ENCODE results near the gene USP35. TPM values are rescaled to one million over a fixed set of nuclear protein-coding genes. Genes with fewer than 3 reads are reported as not detected.

USP35 gene
- total RNA-seq, 1 experiment from 2014 or later, result 8.5 TPM

GRCh38 chr11:78261367-78261766 is 72.6 kb downstream of the USP35 start:
- ChIA-PET CTCF (no interaction called here), POLR2A (ENCODE audit: unreplicated experiment) (no interaction called here)
- no peaks in the 10 kb centered on the region for H4K20me1 ChIP-seq (ENCODE audit: low read length)
- no peaks in the 10 kb centered on the region for H3K9me2 ChIP-seq (replicated peaks; ENCODE audit: low read length)
- H3K9me3 ChIP-seq (ENCODE audit: low read length), result no peaks in the 10 kb centered on the region
- H2AFZ ChIP-seq (ENCODE audit: low read length), result no peak overlapping the region
- no peak for ATAC-seq
- H3K4me1 ChIP-seq (ENCODE audit: insufficient read depth, low read length), result peaks cover 12% of the 10 kb centered on the region
- no peak overlapping the region for H3K4me3 ChIP-seq (ENCODE audit: low read length)
- intact Hi-C loops (cut with micrococcal nuclease), result no loop called here
- DNase-seq, result no peak
- no peak overlapping the region for H3K4me2 ChIP-seq (ENCODE audit: low read length)
- BruUV-seq (replicated peaks), result no TSS peak
- no peaks in the 10 kb centered on the region for H3F3A ChIP-seq (ENCODE audit: low read length, unreplicated experiment)
- no peak overlapping the region for H3K27ac ChIP-seq (ENCODE audit: low read length)
- H3K79me2 ChIP-seq (ENCODE audit: low read length), result no peaks in the 10 kb centered on the region
- TF ChIP-seq EZH2phosphoT487 (IDR thresholded peaks at IDR 0.05; ENCODE audit: borderline replicate concordance, low read length) (no peak), EZH2 (IDR thresholded peaks at IDR 0.05; ENCODE audit: low read length, unreplicated experiment) (no peak), CTCF (conservative IDR thresholded peaks at IDR 0.05; ENCODE audit: low read depth, low read length) (no peak)
- H3K27me3 ChIP-seq (ENCODE audit: low read length), result no peaks in the 10 kb centered on the region
- H3K9ac ChIP-seq (ENCODE audit: low read length), result no peak overlapping the region
- H3K36me3 ChIP-seq (ENCODE audit: low read depth, low read length), result no peaks in the 10 kb centered on the region

- Histone ChIP-seq H3K79me2 (ENCODE audit: low read length) (no peaks in the 10 kb centered on the region), H3K27ac (ENCODE audit: low read length) (no peak overlapping the region), H3K9me2 (replicated peaks; ENCODE audit: low read length) (no peaks in the 10 kb centered on the region), H3K36me3 (ENCODE audit: low read depth, low read length) (no peaks in the 10 kb centered on the region), H3F3A (ENCODE audit: low read length, unreplicated experiment) (no peaks in the 10 kb centered on the region), H3K4me3 (ENCODE audit: low read length) (no peak overlapping the region), H3K4me2 (ENCODE audit: low read length) (no peak overlapping the region), H4K20me1 (ENCODE audit: low read length) (no peaks in the 10 kb centered on the region), H2AFZ (ENCODE audit: low read length) (no peak overlapping the region), H3K4me1 (ENCODE audit: insufficient read depth, low read length) (peaks cover 12% of the 10 kb centered on the region), H3K9ac (ENCODE audit: low read length) (no peak overlapping the region), H3K9me3 (ENCODE audit: low read length) (no peaks in the 10 kb centered on the region), H3K27me3 (ENCODE audit: low read length) (no peaks in the 10 kb centered on the region)
- TF ChIP-seq EZH2phosphoT487 (IDR thresholded peaks at IDR 0.05; ENCODE audit: borderline replicate concordance, low read length), result no peak
- TF ChIP-seq EZH2 (IDR thresholded peaks at IDR 0.05; ENCODE audit: low read length, unreplicated experiment), result no peak
- no peak for TF ChIP-seq CTCF (conservative IDR thresholded peaks at IDR 0.05; ENCODE audit: low read depth, low read length)
- DNase-seq (no peak), ATAC-seq (no peak)
- ChIA-PET CTCF (no interaction called here), POLR2A (ENCODE audit: unreplicated experiment) (no interaction called here)
- no TSS peak for BruUV-seq (replicated peaks)
- intact Hi-C loops (cut with micrococcal nuclease), result no loop called here
Observed at GRCh38 chr11:78261828-78262227, 73.1 kb downstream of the USP35 start.

- DNase-seq (no peak), ATAC-seq (no peak)
- no peaks in the 10 kb centered on the region for H3K9me3 ChIP-seq (ENCODE audit: low read length)
- H2AFZ ChIP-seq (ENCODE audit: low read length), result no peak overlapping the region
- no TSS peak for BruUV-seq (replicated peaks)
- no peaks in the 10 kb centered on the region for H3K27me3 ChIP-seq (ENCODE audit: low read length)
- no peaks in the 10 kb centered on the region for H3K9me2 ChIP-seq (replicated peaks; ENCODE audit: low read length)
- POLR2A ChIA-PET (ENCODE audit: unreplicated experiment), result no interaction called here
- intact Hi-C loops (cut with micrococcal nuclease), result no loop called here
- no peak overlapping the region for H3K4me2 ChIP-seq (ENCODE audit: low read length)
- no peak overlapping the region for H3K4me3 ChIP-seq (ENCODE audit: low read length)
- no peaks in the 10 kb centered on the region for H3K79me2 ChIP-seq (ENCODE audit: low read length)
- peaks cover 12% of the 10 kb centered on the region for H3K4me1 ChIP-seq (ENCODE audit: insufficient read depth, low read length)
- no peaks in the 10 kb centered on the region for H3K36me3 ChIP-seq (ENCODE audit: low read depth, low read length)
- CTCF ChIA-PET, result no interaction called here
- no peak overlapping the region for H3K9ac ChIP-seq (ENCODE audit: low read length)
- H3K27ac ChIP-seq (ENCODE audit: low read length), result no peak overlapping the region
- H3F3A ChIP-seq (ENCODE audit: low read length, unreplicated experiment), result no peaks in the 10 kb centered on the region
- H4K20me1 ChIP-seq (ENCODE audit: low read length), result no peaks in the 10 kb centered on the region
- TF ChIP-seq EZH2 (IDR thresholded peaks at IDR 0.05; ENCODE audit: low read length, unreplicated experiment) (no peak), EZH2phosphoT487 (IDR thresholded peaks at IDR 0.05; ENCODE audit: borderline replicate concordance, low read length) (no peak), CTCF (conservative IDR thresholded peaks at IDR 0.05; ENCODE audit: low read depth, low read length) (no peak)
Observed at GRCh38 chr11:78262238-78262637, 73.5 kb downstream of the USP35 start.
